Small intestine (tissue), 7 donors: ENCODE results near the gene ELMO1. TPM values are rescaled to one million over a fixed set of nuclear protein-coding genes. Genes with fewer than 3 reads are reported as not detected.

Experiments used
- DNase-seq, 2 donors: peaks; one replicate each; pipeline versions ENCODE4 v3.0.0 to v3.0.0-alpha.2; 2013
- FAIRE-seq: peaks from 2 replicates; lab custom pipeline; 2012; peaks lifted over from hg19 to GRCh38; lab: Jason Lieb, UNC
- H3K27ac ChIP-seq, 3 donors: one replicate each; pipeline ENCODE4 v1.5.1; 2013; ENCODE audit warnings: low read length in 2 of 3, mild to moderate bottlenecking in 2 of 3, control low read depth in 1 of 3, inconsistent platforms in 1 of 3, low read depth in 1 of 3, moderate library complexity in 1 of 3
- H3K27me3 ChIP-seq, 3 donors: one replicate each; pipeline ENCODE4 v1.6.1; 2013; ENCODE audit warnings: low read length in 3 of 3, inconsistent platforms in 1 of 3; ENCODE audit not compliant: control insufficient read depth in 3 of 3, insufficient read depth in 3 of 3
- H3K36me3 ChIP-seq, 3 donors: one replicate each; pipeline ENCODE4 v1.6.1; 2013; ENCODE audit warnings: low read length in 3 of 3, inconsistent platforms in 1 of 3, low read depth in 1 of 3, mild to moderate bottlenecking in 1 of 3, moderate library complexity in 1 of 3; ENCODE audit not compliant: control insufficient read depth in 3 of 3, insufficient read depth in 2 of 3
- H3K4me1 ChIP-seq, 3 donors: one replicate each; pipeline ENCODE4 v1.6.1; 2013; ENCODE audit warnings: low read length in 2 of 3, inconsistent platforms in 1 of 3, low read depth in 1 of 3, mild to moderate bottlenecking in 1 of 3, moderate library complexity in 1 of 3; ENCODE audit not compliant: control insufficient read depth in 3 of 3, insufficient read depth in 2 of 3
- H3K4me3 ChIP-seq, 3 donors: one replicate each; pipeline ENCODE4 v1.5.1; 2013; ENCODE audit warnings: low read length in 3 of 3, control low read depth in 1 of 3, inconsistent platforms in 1 of 3, low read depth in 1 of 3, mild to moderate bottlenecking in 1 of 3, moderate library complexity in 1 of 3
- H3K9me3 ChIP-seq, 2 donors: one replicate each; pipeline ENCODE4 v1.6.1; 2013; ENCODE audit warnings: low read depth in 1 of 2, low read length in 1 of 2; ENCODE audit not compliant: control insufficient read depth in 2 of 2, insufficient read depth in 1 of 2
- WGBS, 3 donors: extraction: QIAGEN DNeasy Blood & Tissue Kit; methylation state at CpG; one replicate each; pipeline ENCODE4 v1.1.7; 2013; 5-methylcytosine and 5-hydroxymethylcytosine counted together
- polyA plus RNA-seq, 4 donors: library from polyadenylated mRNA; stranded (reverse) in 3 of 4; unstranded in 1 of 4; fragments of 200-250 nt in 3 of 4; fragments of 120-200 nt in 1 of 4; gene quantifications; one replicate each; pipeline versions ENCODE4 v1.2.1 to v1.2.3, GENCODE V29; 2013
- donor health status: healthy with polysubstance abuse.
- donor health status: control.
- donor health status: control.
- donor health status: Bipolar disorder and iron deficiency.
- donor health status: healthy.

The ELMO1 gene
- polyA plus RNA-seq, 4 donors = 1.8 to 9.3 (median 7.3) TPM

- Histone ChIP-seq H3K9me3 (no peaks in the 10 kb centered on the region), H3K27me3 (no peaks in the 10 kb centered on the region), H3K27ac (no peak overlapping the region), H3K36me3 (no peaks in the 10 kb centered on the region), H3K4me3 (no peak overlapping the region), H3K4me1 (peaks cover 0 to 11% (median 0%) of the 10 kb centered on the region in 3 donors)
- no peak for DNase-seq
- WGBS, 3 donors = 73 to 91% (median 78%) methylated on average over 4 of the region's 4 CpGs
- no peak for FAIRE-seq
Measured at GRCh38 chr7:37284285-37284684, 164.4 kb downstream of the ELMO1 start.

GRCh38 chr7:37283716-37284115 is 164.9 kb downstream of the ELMO1 start:
- no peak for DNase-seq
- Histone ChIP-seq H3K4me3 (no peak overlapping the region), H3K27ac (no peak overlapping the region), H3K27me3 (no peaks in the 10 kb centered on the region), H3K9me3 (no peaks in the 10 kb centered on the region), H3K36me3 (no peaks in the 10 kb centered on the region), H3K4me1 (peaks cover 0 to 11% (median 0%) of the 10 kb centered on the region in 3 donors)
- no peak for FAIRE-seq
- 75 to 88% (median 82%) methylated on average over 4 of the region's 4 CpGs for WGBS, 3 donors

GRCh38 chr7:37282927-37283326 is 165.7 kb downstream of the ELMO1 start:
- Histone ChIP-seq H3K27ac (no peak overlapping the region), H3K9me3 (no peaks in the 10 kb centered on the region), H3K4me3 (no peak overlapping the region), H3K4me1 (peaks cover 0 to 11% (median 0%) of the 10 kb centered on the region in 3 donors), H3K27me3 (no peaks in the 10 kb centered on the region), H3K36me3 (no peaks in the 10 kb centered on the region)
- 83 to 92% (median 89%) methylated on average over 3 of the region's 3 CpGs for WGBS, 3 donors
- FAIRE-seq (no peak), DNase-seq (no peak)

- Histone ChIP-seq H3K4me3 (no peak overlapping the region), H3K27ac (no peak overlapping the region), H3K4me1 (peaks cover 0 to 11% (median 0%) of the 10 kb centered on the region in 3 donors), H3K9me3 (no peaks in the 10 kb centered on the region), H3K36me3 (no peaks in the 10 kb centered on the region), H3K27me3 (no peaks in the 10 kb centered on the region)
- DNase-seq (no peak), FAIRE-seq (no peak)
- 76 to 86% (median 85%) methylated on average over 4 of the region's 4 CpGs for WGBS, 3 donors
Measured at GRCh38 chr7:37282093-37282444, 166.6 kb downstream of the ELMO1 start.

- no peak for FAIRE-seq
- DNase-seq = no peak
Measured at GRCh38 chr7:37281368-37282092, 167.1 kb downstream of the ELMO1 start.

GRCh38 chr7:37277513-37277912 is 171.2 kb downstream of the ELMO1 start:
- Histone ChIP-seq H3K36me3 (no peaks in the 10 kb centered on the region), H3K9me3 (no peaks in the 10 kb centered on the region), H3K4me1 (peaks cover 0 to 2% (median 0%) of the 10 kb centered on the region in 3 donors), H3K4me3 (no peak overlapping the region), H3K27ac (no peak overlapping the region), H3K27me3 (no peaks in the 10 kb centered on the region)
- FAIRE-seq (no peak), DNase-seq (no peak)
- 88 to 96% (median 95%) methylated on average over 3 of the region's 3 CpGs for WGBS, 3 donors

More at GRCh38 chr7:37281368-37282092, 167.1 kb downstream of the ELMO1 start:
- Histone ChIP-seq H3K9me3 (no peaks in the 10 kb centered on the region), H3K36me3 (no peaks in the 10 kb centered on the region), H3K4me3 (no peak overlapping the region), H3K27ac (no peak overlapping the region), H3K27me3 (no peaks in the 10 kb centered on the region), H3K4me1 (peaks cover 0 to 9% (median 0%) of the 10 kb centered on the region in 3 donors)
- 53 to 78% (median 64%) methylated on average over 5 of the region's 5 CpGs for WGBS, 3 donors

DNA sequence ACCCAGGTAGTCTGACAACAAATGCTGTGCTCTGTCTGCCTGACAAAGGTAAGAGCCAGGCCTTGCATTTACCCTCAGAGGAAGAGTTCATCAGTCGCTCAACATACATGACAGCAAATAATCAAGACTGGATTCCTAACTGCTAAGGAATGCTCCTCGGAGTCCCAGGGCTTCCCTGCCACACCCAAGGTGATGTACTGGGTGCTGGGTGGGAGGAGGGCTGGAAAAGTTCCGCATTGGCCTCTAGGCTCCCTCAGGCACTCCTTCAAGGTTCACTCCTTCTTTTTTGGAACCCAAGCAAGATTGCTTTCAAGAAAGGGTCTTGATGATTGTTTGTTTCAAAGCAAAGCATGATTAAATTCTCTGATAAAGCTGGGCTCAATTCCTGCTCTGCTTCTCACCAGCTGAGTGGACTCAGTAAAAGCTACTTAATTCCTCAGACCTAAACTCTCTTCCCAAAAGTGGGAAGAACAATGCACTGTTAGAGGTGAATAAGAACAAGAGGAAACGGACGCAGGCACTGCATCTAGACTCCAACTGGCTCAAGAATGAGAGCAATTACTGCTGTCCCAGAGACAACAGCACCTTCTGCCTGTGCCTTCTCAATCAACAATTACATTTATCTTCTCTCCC is 173.5 kb downstream of the ELMO1 start:
- H3K27ac ChIP-seq = no peak overlapping the region
- 68 to 76% (median 74%) methylated on average over 5 of the region's 5 CpGs for WGBS, 3 donors
- H3K9me3 ChIP-seq = no peaks in the 10 kb centered on the region
- no peak for FAIRE-seq
- no peaks in the 10 kb centered on the region for H3K36me3 ChIP-seq
- peaks cover 0 to 2% (median 0%) of the 10 kb centered on the region in 3 donors for H3K4me1 ChIP-seq
- no peak for DNase-seq
- H3K4me3 ChIP-seq = no peak overlapping the region
- no peaks in the 10 kb centered on the region for H3K27me3 ChIP-seq

DNA sequence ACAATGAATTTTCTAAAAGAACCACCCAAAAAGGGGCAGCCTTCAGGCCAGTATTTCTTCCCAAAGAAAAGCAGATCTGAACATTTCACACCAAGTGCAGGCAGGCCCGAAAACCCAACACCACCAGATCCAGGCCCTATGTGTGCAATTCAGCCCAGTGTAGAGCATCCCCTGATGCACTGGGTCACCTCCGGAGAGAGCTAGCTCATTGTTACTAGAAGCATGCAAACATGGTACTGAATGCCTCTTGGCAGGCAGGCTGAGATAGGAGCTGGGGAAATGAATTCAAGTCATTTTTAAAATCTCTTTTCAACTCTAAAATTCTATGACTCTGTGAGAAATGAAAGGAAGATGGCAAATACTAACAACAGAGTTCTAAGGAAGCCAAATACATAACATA is 174.8 kb downstream of the ELMO1 start:
- no peaks in the 10 kb centered on the region for H3K9me3 ChIP-seq
- no peaks in the 10 kb centered on the region for H3K36me3 ChIP-seq
- H3K4me1 ChIP-seq = peaks cover 0 to 2% (median 0%) of the 10 kb centered on the region in 3 donors
- DNase-seq (no peak), FAIRE-seq (no peak)
- no peaks in the 10 kb centered on the region for H3K27me3 ChIP-seq
- no peak overlapping the region for H3K27ac ChIP-seq
- H3K4me3 ChIP-seq = no peak overlapping the region
- WGBS, 3 donors = 67 to 89% (median 77%) methylated on average over 2 of the region's 2 CpGs
